Measurements from ENCODE around the gene ETV1. TPM values are rescaled to one million over a fixed set of nuclear protein-coding genes. Genes with fewer than 3 reads are reported as not detected.

ETV1 gene
- total RNA-seq, 1 experiment from 2014 or later = 23.3 TPM

GRCh38 chr7:13990984-13991790 is 1.7 kb upstream of the ETV1 start:
- ChIA-PET CTCF (no interaction called here), POLR2A (interaction anchor here (0.9 kb wide), 1 partner anchor 12 kb away, joined by 4 read pairs; no protein-coding TSS in a partner anchor)
- TF ChIP-seq ZFX (IDR thresholded peaks at IDR 0.05) (no peak), ATF3 (IDR thresholded peaks at IDR 0.05) (no peak), SRF (IDR thresholded peaks at IDR 0.05; ENCODE audit: low read depth) (no peak), ZNF274 (IDR thresholded peaks at IDR 0.05; ENCODE audit: low read depth, low read length) (no peak), TCF7L2 (IDR thresholded peaks at IDR 0.05; ENCODE audit: borderline replicate concordance, extremely low read depth, insufficient read depth, insufficient read length) (no peak)

GRCh38 chr7:13990319-13990983 is 985 bp upstream of the ETV1 start:
- H3K4me1 ChIP-seq (ENCODE audit: control insufficient read depth in 1 of 2, insufficient read depth in 2 of 2, low read length in 2 of 2) = peaks cover 9 to 13% of the 10 kb centered on the region in 2 experiments; a peak in 3 of 4 replicates
- no TSS peak for BruUV-seq (replicated peaks)
- ATAC-seq (peak; percentile 34), DNase-seq (ENCODE audit: low read depth, low spot score) (no peak)
- H3K4me3 ChIP-seq (replicated peaks in 1 of 2; ENCODE audit: low read depth in 1 of 2, low read length in 2 of 2) = peak overlapping the region; percentile 53 to 61
- TF ChIP-seq MAX (IDR thresholded peaks at IDR 0.05) (peak; percentile 40; the same call in 1 of the 2 replicates), CBX3 (IDR thresholded peaks at IDR 0.05; ENCODE audit: low read depth) (no peak)
- peak overlapping the region; percentile 68 for H3K27ac ChIP-seq (ENCODE audit: low read depth, low read length)
- POLR2A ChIA-PET = no interaction called here
- H3K79me2 ChIP-seq (ENCODE audit: insufficient read depth, low read length) = no peaks in the 10 kb centered on the region
- H3K36me3 ChIP-seq (ENCODE audit: control insufficient read depth in 1 of 2, insufficient read depth in 2 of 2, low read length in 2 of 2) = no peaks in the 10 kb centered on the region
- no peaks in the 10 kb centered on the region for H3K9me3 ChIP-seq (ENCODE audit: control insufficient read depth in 1 of 2, insufficient read depth in 1 of 2, low read depth in 1 of 2, low read length in 2 of 2)
- RAD21 ChIA-PET (ENCODE audit: low non-redundant PET in 1 of 2, low total read pairs in 2 of 2, uncharacterized antibody in 2 of 2, unreplicated experiment in 2 of 2) = no interaction called here
- CTCF ChIA-PET = no interaction called here
- H2AFZ ChIP-seq (ENCODE audit: low read depth, low read length, poor library complexity, severe bottlenecking) = peak overlapping the region; percentile 75
- intact Hi-C loops (cut with micrococcal nuclease) = no loop called here
- H3K9ac ChIP-seq (ENCODE audit: low read length) = peak overlapping the region; percentile 54
- no peaks in the 10 kb centered on the region for H4K20me1 ChIP-seq (ENCODE audit: insufficient read depth)
- H3K4me2 ChIP-seq (ENCODE audit: low read length) = peak overlapping the region; percentile 78
- H3K9me2 ChIP-seq (ENCODE audit: insufficient read depth) = no peaks in the 10 kb centered on the region; the same call in 1 of the 2 replicates
- H3K27me3 ChIP-seq (ENCODE audit: insufficient read depth, low read length) = no peaks in the 10 kb centered on the region

More at GRCh38 chr7:13990984-13991790, 1.7 kb upstream of the ETV1 start:
- peak overlapping the region; percentile 68 for H3K27ac ChIP-seq (ENCODE audit: low read depth, low read length)
- peak overlapping the region; percentile 53 to 61 for H3K4me3 ChIP-seq (replicated peaks in 1 of 2; ENCODE audit: low read depth in 1 of 2, low read length in 2 of 2)
- no peaks in the 10 kb centered on the region; the same call in 1 of the 2 replicates for H3K9me2 ChIP-seq (ENCODE audit: insufficient read depth)
- H3K4me1 ChIP-seq (ENCODE audit: control insufficient read depth in 1 of 2, insufficient read depth in 2 of 2, low read length in 2 of 2) = peaks cover 9 to 13% of the 10 kb centered on the region in 2 experiments; a peak in 3 of 4 replicates
- DNase-seq (ENCODE audit: low read depth, low spot score) (peak; percentile 79), ATAC-seq (peak; percentile 85)
- intact Hi-C loops (cut with micrococcal nuclease) = no loop called here
- peak overlapping the region; percentile 54 for H3K9ac ChIP-seq (ENCODE audit: low read length)
- no peaks in the 10 kb centered on the region for H3K27me3 ChIP-seq (ENCODE audit: insufficient read depth, low read length)
- H3K9me3 ChIP-seq (ENCODE audit: control insufficient read depth in 1 of 2, insufficient read depth in 1 of 2, low read depth in 1 of 2, low read length in 2 of 2) = no peaks in the 10 kb centered on the region
- H3K4me2 ChIP-seq (ENCODE audit: low read length) = peak overlapping the region; percentile 78
- H4K20me1 ChIP-seq (ENCODE audit: insufficient read depth) = no peaks in the 10 kb centered on the region
- peak overlapping the region; percentile 78 for H2AFZ ChIP-seq (ENCODE audit: low read depth, low read length, poor library complexity, severe bottlenecking)
- no TSS peak for BruUV-seq (replicated peaks)
- no peaks in the 10 kb centered on the region for H3K79me2 ChIP-seq (ENCODE audit: insufficient read depth, low read length)
- H3K36me3 ChIP-seq (ENCODE audit: control insufficient read depth in 1 of 2, insufficient read depth in 2 of 2, low read length in 2 of 2) = no peaks in the 10 kb centered on the region
- RAD21 ChIA-PET (ENCODE audit: low non-redundant PET in 1 of 2, low total read pairs in 2 of 2, uncharacterized antibody in 2 of 2, unreplicated experiment in 2 of 2) = no interaction called here
